Measurements from ENCODE around the gene PLEKHA4.

DNA sequence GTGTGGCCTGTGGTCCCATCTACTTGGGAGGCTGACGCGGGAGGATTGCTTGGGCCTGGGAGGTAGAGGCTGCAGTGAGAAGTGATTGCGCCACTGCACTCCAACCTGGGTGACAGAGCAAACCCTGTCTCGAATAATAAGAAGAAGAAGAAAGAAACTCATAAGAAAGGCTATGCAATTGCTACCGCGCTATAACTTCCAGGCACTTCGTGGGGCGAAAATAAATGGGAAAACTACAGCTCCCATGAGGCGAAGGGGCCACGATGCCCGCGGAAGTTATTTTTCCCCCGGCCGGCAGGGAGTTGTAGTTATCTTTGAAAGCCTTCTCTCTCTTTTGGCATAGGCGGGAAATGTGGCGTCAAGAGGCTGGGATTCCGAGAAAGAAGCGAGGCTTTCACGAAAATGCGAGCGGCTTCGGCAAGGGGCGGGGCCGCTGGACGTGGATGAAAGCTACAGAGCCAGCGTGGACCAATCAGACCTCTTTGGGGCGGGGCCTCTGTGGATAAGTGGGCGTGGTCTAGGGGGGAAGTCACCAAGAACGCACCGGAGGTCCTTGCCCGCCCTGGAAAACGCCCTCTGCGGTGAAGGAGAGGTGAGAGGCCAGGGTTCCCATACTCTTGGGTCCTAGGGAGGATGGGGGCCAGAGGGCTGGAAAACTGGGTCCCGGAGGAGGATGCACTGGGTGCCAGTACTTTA, 31.5 kb upstream of the PLEKHA4 start, which contains the start of gene NUCB1:
- TF ChIP-seq, protein P1, sequence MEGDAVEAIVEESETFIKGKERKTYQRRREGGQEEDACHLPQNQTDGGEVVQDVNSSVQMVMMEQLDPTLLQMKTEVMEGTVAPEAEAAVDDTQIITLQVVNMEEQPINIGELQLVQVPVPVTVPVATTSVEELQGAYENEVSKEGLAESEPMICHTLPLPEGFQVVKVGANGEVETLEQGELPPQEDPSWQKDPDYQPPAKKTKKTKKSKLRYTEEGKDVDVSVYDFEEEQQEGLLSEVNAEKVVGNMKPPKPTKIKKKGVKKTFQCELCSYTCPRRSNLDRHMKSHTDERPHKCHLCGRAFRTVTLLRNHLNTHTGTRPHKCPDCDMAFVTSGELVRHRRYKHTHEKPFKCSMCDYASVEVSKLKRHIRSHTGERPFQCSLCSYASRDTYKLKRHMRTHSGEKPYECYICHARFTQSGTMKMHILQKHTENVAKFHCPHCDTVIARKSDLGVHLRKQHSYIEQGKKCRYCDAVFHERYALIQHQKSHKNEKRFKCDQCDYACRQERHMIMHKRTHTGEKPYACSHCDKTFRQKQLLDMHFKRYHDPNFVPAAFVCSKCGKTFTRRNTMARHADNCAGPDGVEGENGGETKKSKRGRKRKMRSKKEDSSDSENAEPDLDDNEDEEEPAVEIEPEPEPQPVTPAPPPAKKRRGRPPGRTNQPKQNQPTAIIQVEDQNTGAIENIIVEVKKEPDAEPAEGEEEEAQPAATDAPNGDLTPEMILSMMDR (IDR thresholded peaks at IDR 0.05): peak in 3 of 6 experiments; percentile 39 to 44 (median 40)
- TF ChIP-seq POLR2A (IDR thresholded peaks at IDR 0.05): peak; percentile 77 to 95
